GM23338 (cell line): ENCODE results near the gene TRIAP1. TPM values are rescaled to one million over a fixed set of nuclear protein-coding genes. Genes with fewer than 3 reads are reported as not detected.

Experiments
- ATAC-seq: fragments of 200-7000 bp; cut with Tn5 transposase; 3 replicates; pipeline ENCODE4 v1.9.1; 2020
- DNase-seq: peaks from one replicate; pipeline ENCODE4 v3.0.0-alpha.2; 2015; ENCODE audit warnings: low spot score
- H2AFZ ChIP-seq: fragments of 200-600 bp; sonication (generic); 2 replicates; pipeline ENCODE4 v1.8.0; 2016; ENCODE audit warnings: antibody characterized with exemption, mild to moderate bottlenecking, moderate library complexity
- H3F3A ChIP-seq: fragments of 200-600 bp; sonication (generic); replicated peaks from 2 replicates; pipeline ENCODE4 v1.8.0; 2017; ENCODE audit warnings: antibody characterized with exemption, mixed run types, low read depth
- H3K27ac ChIP-seq: fragments of 200-600 bp; sonication (generic); 2 replicates; pipeline ENCODE4 v1.6.1; 2016; ENCODE audit warnings: low read depth
- H3K27me3 ChIP-seq: fragments of 200-600 bp; sonication (generic); 2 replicates; pipeline ENCODE4 v1.8.0; 2016; ENCODE audit warnings: mild to moderate bottlenecking, mixed run types, moderate library complexity; ENCODE audit not compliant: insufficient read depth
- H3K36me3 ChIP-seq: fragments of 200-600 bp; sonication (generic); 2 replicates; pipeline ENCODE4 v1.8.0; 2016; ENCODE audit warnings: mild to moderate bottlenecking; ENCODE audit not compliant: insufficient read depth
- H3K4me1 ChIP-seq: fragments of 200-600 bp; sonication (generic); 2 replicates; pipeline ENCODE4 v1.8.0; 2016; ENCODE audit warnings: mild to moderate bottlenecking, moderate library complexity; ENCODE audit not compliant: insufficient read depth
- H3K4me2 ChIP-seq: fragments of 200-600 bp; sonication (generic); 2 replicates; pipeline ENCODE4 v1.7.1; 2017; ENCODE audit warnings: mixed run types
- H3K4me3 ChIP-seq: fragments of 200-600 bp; sonication (generic); 2 replicates; pipeline ENCODE4 v1.6.1; 2016; ENCODE audit warnings: mixed run types
- H3K79me2 ChIP-seq: fragments of 200-600 bp; sonication (generic); replicated peaks from 2 replicates; pipeline ENCODE4 v1.8.0; 2017; ENCODE audit warnings: mild to moderate bottlenecking; ENCODE audit not compliant: insufficient read depth
- H3K9me2 ChIP-seq: fragments of 200-600 bp; sonication (generic); 2 replicates; pipeline ENCODE4 v1.8.0; 2017; ENCODE audit not compliant: insufficient read depth
- H4K20me1 ChIP-seq: fragments of 200-600 bp; sonication (generic); replicated peaks from 2 replicates; pipeline ENCODE4 v1.8.0; 2017; ENCODE audit warnings: mild to moderate bottlenecking; ENCODE audit not compliant: insufficient read depth
- H3K27ac Mint-ChIP-seq: 2 replicates; pipeline ENCODE4 v1.8.0; 2020; ENCODE audit warnings: inconsistent platforms, mild to moderate bottlenecking, moderate library complexity, mixed read lengths
- H3K27me3 Mint-ChIP-seq: 3 replicates; pipeline ENCODE4 v1.8.0; 2022; ENCODE audit warnings: low read depth, mild to moderate bottlenecking, moderate library complexity, mixed read lengths, inconsistent platforms; ENCODE audit not compliant: insufficient read depth, poor library complexity
- H3K36me3 Mint-ChIP-seq: 3 replicates; pipeline ENCODE4 v1.8.0; 2021; ENCODE audit warnings: low read depth, mild to moderate bottlenecking, inconsistent platforms, moderate library complexity, mixed read lengths
- H3K4me1 Mint-ChIP-seq: 3 replicates; pipeline ENCODE4 v1.8.0; 2020; ENCODE audit warnings: mild to moderate bottlenecking, inconsistent platforms, mixed read lengths
- H3K4me3 Mint-ChIP-seq: 3 replicates; pipeline ENCODE4 v1.8.0; 2021; ENCODE audit warnings: moderate library complexity, mild to moderate bottlenecking, inconsistent platforms, mixed read lengths
- H3K9me3 Mint-ChIP-seq: 3 replicates; pipeline ENCODE4 v1.8.0; 2020; ENCODE audit warnings: moderate library complexity, mild to moderate bottlenecking, inconsistent platforms, mixed read lengths
- CREB1 ChIP-seq: fragments of 250-450 bp; sonication (Bioruptor Pico); IDR thresholded peaks from 2 replicates; pipeline ENCODE4 v1.5.0; 2020; ENCODE audit warnings: low read depth, mild to moderate bottlenecking, moderate library complexity
- CTCF ChIP-seq, 2 experiments: fragments of 200-600 bp in 1 of 2; sonication (generic) in 1 of 2; conservative IDR thresholded peaks; 2 replicates each; pipeline versions ENCODE4 v1.5.1 to v1.6.1; 2016 to 2017; ENCODE audit warnings: antibody characterized with exemption in 2 of 2, low read depth in 2 of 2, mild to moderate bottlenecking in 2 of 2, moderate library complexity in 1 of 2
- ETS1 ChIP-seq: IDR thresholded peaks from 2 replicates; pipeline ENCODE4 v1.6.1; 2016; ENCODE audit warnings: antibody characterized with exemption
- EZH2phosphoT487 ChIP-seq: fragments of 200-600 bp; sonication (generic); IDR thresholded peaks from one replicate; pipeline ENCODE4 v1.8.1; 2018; ENCODE audit warnings: antibody characterized with exemption; ENCODE audit not compliant: unreplicated experiment
- JUNB ChIP-seq: IDR thresholded peaks from one replicate; pipeline ENCODE4 v1.6.1; 2016; ENCODE audit warnings: antibody characterized with exemption; ENCODE audit not compliant: unreplicated experiment
- NANOG ChIP-seq: IDR thresholded peaks from 2 replicates; pipeline ENCODE4 v1.6.1; 2016; ENCODE audit warnings: antibody characterized with exemption, borderline replicate concordance
- POLR2AphosphoS5 ChIP-seq: IDR thresholded peaks from 2 replicates; pipeline ENCODE4 v1.6.1; 2016; ENCODE audit warnings: antibody characterized with exemption, low read depth
- REST ChIP-seq: IDR thresholded peaks from one replicate; pipeline ENCODE4 v1.6.1; 2018; ENCODE audit warnings: antibody characterized with exemption; ENCODE audit not compliant: unreplicated experiment
- STAT1 ChIP-seq: IDR thresholded peaks from one replicate; pipeline ENCODE4 v1.6.1; 2016; ENCODE audit warnings: antibody characterized with exemption; ENCODE audit not compliant: unreplicated experiment
- ZNF114 ChIP-seq: fragments of 250-450 bp; sonication (Bioruptor Pico); IDR thresholded peaks from 2 replicates; pipeline ENCODE4 v1.5.0; 2020; ENCODE audit warnings: mild to moderate bottlenecking, moderate library complexity
- polyA plus RNA-seq: library from polyadenylated mRNA; unstranded; fragments of >200 nt; fragmentation: Nextera tagmentation; extraction: Ambion mirVana; gene quantifications from 2 replicates; pipeline ENCODE4 v1.2.1, GENCODE V29; 2016
- total RNA-seq: library from RNA; depleted of rRNA; stranded (reverse); fragments of >200 nt; shearing (Covaris generic); gene quantifications from 2 replicates; pipeline ENCODE4 v1.2.3, GENCODE V29; 2014

The TRIAP1 gene
- total and polyA plus RNA-seq, 2 experiments from 2014 or later = 53.4 to 94.2 TPM

GRCh38 chr12:120473807-120474615 lies 27.8 kb upstream of the TRIAP1 start:
- Histone ChIP-seq H3K4me3 (no peak overlapping the region), H3K27me3 (no peaks in the 10 kb centered on the region), H2AFZ (no peak overlapping the region), H3K4me2 (no peak overlapping the region), H3K36me3 (no peaks in the 10 kb centered on the region), H3K27ac (no peak overlapping the region), H4K20me1 (0 out of 2 replicates have a peak, but pooled peaks cover 4% of the 10 kb centered on the region), H3F3A (0 out of 2 replicates have a peak, but pooled peaks cover 5% of the 10 kb centered on the region), H3K4me1 (0 out of 2 replicates have a peak, but pooled peaks cover 3% of the 10 kb centered on the region), H3K79me2 (peaks cover under 1% of the 10 kb centered on the region), H3K9me2 (no peaks in the 10 kb centered on the region)
- ATAC-seq (no peak), DNase-seq (no peak)
- H3K4me3 Mint-ChIP-seq = no peak overlapping the region
- no peak overlapping the region for H3K27ac Mint-ChIP-seq
- TF ChIP-seq STAT1 (no peak), REST (no peak), EZH2phosphoT487 (no peak), NANOG (no peak), JUNB (no peak), ETS1 (no peak), CREB1 (CRISPR knock-in tag) (no peak), CTCF (conservative IDR thresholded peaks at IDR 0.05; ENCODE audit: low read depth in 2 of 2) (no peak), ZNF114 (no peak), POLR2AphosphoS5 (no peak)
- peaks cover 6% of the 10 kb centered on the region for H3K27me3 Mint-ChIP-seq
- H3K4me1 Mint-ChIP-seq = peaks cover 15% of the 10 kb centered on the region
- no peaks in the 10 kb centered on the region for H3K36me3 Mint-ChIP-seq
- no peaks in the 10 kb centered on the region for H3K9me3 Mint-ChIP-seq
